ENCODE results near the gene TMEM120A.

The TMEM120A gene

GRCh38 chr7:75980430-75981202, 13.8 kb downstream of the TMEM120A start:
- FAIRE-seq: no peak

GRCh38 chr7:75979759-75980429, 14.5 kb downstream of the TMEM120A start:
- FAIRE-seq: no peak

- no peak for FAIRE-seq
These were observed 16.7 kb downstream of the TMEM120A start for GRCh38 chr7:75977743-75978142.

GRCh38 chr7:75971961-75972763, 22.2 kb downstream of the TMEM120A start:
- no peak for FAIRE-seq

- no peak for FAIRE-seq
These were observed 23.0 kb downstream of the TMEM120A start for GRCh38 chr7:75971309-75971960.

- no peak for FAIRE-seq
These were observed 24.5 kb downstream of the TMEM120A start for GRCh38 chr7:75969704-75970498.

- FAIRE-seq: no peak
These were observed 25.2 kb downstream of the TMEM120A start for GRCh38 chr7:75969182-75969581.

GRCh38 chr7:75968561-75969001, 25.8 kb downstream of the TMEM120A start:
- FAIRE-seq: no peak

GRCh38 chr7:75968012-75968411, 26.4 kb downstream of the TMEM120A start:
- no peak for FAIRE-seq

- no peak for FAIRE-seq
These were observed 26.9 kb downstream of the TMEM120A start for GRCh38 chr7:75967487-75967997.

- no peak for FAIRE-seq
These were observed 27.3 kb downstream of the TMEM120A start for GRCh38 chr7:75967055-75967454.

- no peak for FAIRE-seq
These were observed 28.0 kb downstream of the TMEM120A start for GRCh38 chr7:75966190-75966961.

- no peak for FAIRE-seq
These were observed 28.8 kb downstream of the TMEM120A start for GRCh38 chr7:75965617-75966016.

GRCh38 chr7:75963381-75963995, 30.9 kb downstream of the TMEM120A start:
- no peak for FAIRE-seq

GRCh38 chr7:75962607-75963380, 31.6 kb downstream of the TMEM120A start:
- FAIRE-seq: no peak

GRCh38 chr7:75961218-75961617, 33.2 kb downstream of the TMEM120A start:
- no peak for FAIRE-seq

- no peak for FAIRE-seq
These were observed 34.0 kb downstream of the TMEM120A start for GRCh38 chr7:75960372-75960771.

- FAIRE-seq: no peak
These were observed 35.4 kb downstream of the TMEM120A start for GRCh38 chr7:75958802-75959543.
